B cell (primary cell): ENCODE measurements around the gene SLC43A3. TPM values are rescaled to one million over a fixed set of nuclear protein-coding genes. Genes with fewer than 3 reads are reported as not detected.
A peak's percentile ranks its signal among the peaks of the same experiment; 100 is the strongest.

Source experiments
- ATAC-seq: fragments of 200-7000 bp; cut with Tn5 transposase; one replicate; pipeline ENCODE4 v1.10.0; 2021; ENCODE audit warnings: low read depth, mild to moderate bottlenecking, moderate number of reproducible peaks, moderate library complexity
- CTCF ChIA-PET: fragments of 350-600 bp; sonication (Branson Sonifier 250); formaldehyde crosslinking; loops from one replicate; lab custom pipeline; 2021; ENCODE audit warnings: antibody characterized with exemption, inconsistent platforms; lab: Charles Lee
- POLR2A ChIA-PET: fragments of 350-600 bp; sonication (Branson Sonifier 250); formaldehyde crosslinking; loops from one replicate; lab custom pipeline; 2021; ENCODE audit warnings: antibody characterized with exemption; lab: Charles Lee
- DNase-seq: peaks from one replicate; pipeline ENCODE4 v3.0.0; 2013
- H2AFZ ChIP-seq: 2 replicates; pipeline ENCODE4 v1.6.1; 2012; ENCODE audit warnings: mild to moderate bottlenecking, low read depth, low read length; ENCODE audit not compliant: insufficient read depth, poor library complexity, severe bottlenecking
- H3K27ac ChIP-seq, 2 donors: 1 replicate in 1 of 2; 2 replicates in 1 of 2; pipeline ENCODE4 v1.5.1; 2012 to 2013; ENCODE audit warnings: low read length in 2 of 2, mild to moderate bottlenecking in 2 of 2, moderate library complexity in 1 of 2
- H3K27me3 ChIP-seq, 4 experiments: fragments of 200-600 bp in 1 of 4; sonication (generic) in 1 of 4; replicated peaks in 1 of 4; 1 replicate in 2 of 4; 2 replicates in 2 of 4; pipeline versions ENCODE4 v1.6.1 to v1.7.0; 2013 to 2016; ENCODE audit warnings: low read length in 3 of 4, mild to moderate bottlenecking in 2 of 4, mixed read lengths in 1 of 4, moderate library complexity in 1 of 4; ENCODE audit not compliant: insufficient read depth in 4 of 4, control insufficient read depth in 3 of 4; ENCODE audit errors: control extremely low read depth in 1 of 4
- H3K36me3 ChIP-seq, 2 experiments: replicated peaks in 1 of 2; 1 replicate in 1 of 2; 2 replicates in 1 of 2; pipeline versions ENCODE4 v1.6.1 to v1.7.1; 2013; ENCODE audit warnings: low read length in 1 of 2; ENCODE audit not compliant: insufficient read depth in 2 of 2, control insufficient read depth in 1 of 2; ENCODE audit errors: control extremely low read depth in 1 of 2, extremely low read depth in 1 of 2
- H3K4me1 ChIP-seq, 2 donors: fragments of 200-600 bp in 1 of 2; sonication (generic) in 1 of 2; 1 replicate in 1 of 2; 2 replicates in 1 of 2; pipeline versions ENCODE4 v1.5.1 to v1.6.1; 2013 to 2017; ENCODE audit warnings: low read length in 2 of 2; ENCODE audit not compliant: control insufficient read depth in 2 of 2, insufficient read depth in 2 of 2
- H3K4me2 ChIP-seq: replicated peaks from 2 replicates; pipeline ENCODE3; 2012; ENCODE audit warnings: mild to moderate bottlenecking, low read depth, low read length; ENCODE audit not compliant: poor library complexity, severe bottlenecking
- H3K4me3 ChIP-seq, 5 experiments: fragments of 200-600 bp in 1 of 5; sonication (generic) in 1 of 5; 1 replicate in 3 of 5; 2 replicates in 2 of 5; pipeline versions ENCODE4 v1.5.1 to v1.7.0; 2011 to 2016; ENCODE audit warnings: low read length in 4 of 5, mild to moderate bottlenecking in 4 of 5, low read depth in 2 of 5, control low read depth in 1 of 5, moderate library complexity in 1 of 5; ENCODE audit not compliant: insufficient read depth in 1 of 5; ENCODE audit errors: control extremely low read depth in 1 of 5, extremely low read depth in 1 of 5
- H3K79me2 ChIP-seq: fragments of 200-600 bp; sonication (generic); one replicate; pipeline ENCODE4 v1.6.0; 2016; ENCODE audit warnings: low read length; ENCODE audit not compliant: control insufficient read depth, insufficient read depth
- H3K9ac ChIP-seq: fragments of 200-600 bp; sonication (generic); 2 replicates; pipeline ENCODE4 v1.6.1; 2017; ENCODE audit warnings: mild to moderate bottlenecking, low read length, moderate library complexity
- H3K9me3 ChIP-seq, 3 donors: one replicate each; pipeline versions ENCODE4 v1.6.1 to v1.7.1; 2013; ENCODE audit warnings: low read length in 2 of 3; ENCODE audit not compliant: control insufficient read depth in 2 of 3, insufficient read depth in 1 of 3; ENCODE audit errors: control extremely low read depth in 1 of 3
- H4K20me1 ChIP-seq: 2 replicates; pipeline ENCODE4 v1.6.0; 2012; ENCODE audit warnings: mild to moderate bottlenecking, low read length; ENCODE audit not compliant: insufficient read depth, control insufficient read depth, poor library complexity, severe bottlenecking
- H3K27ac Mint-ChIP-seq: one replicate; pipeline ENCODE4 v1.8.0; 2021; ENCODE audit warnings: mixed read lengths
- H3K27me3 Mint-ChIP-seq: one replicate; pipeline ENCODE4 v1.8.0; 2021; ENCODE audit warnings: mixed read lengths
- H3K4me1 Mint-ChIP-seq: one replicate; pipeline ENCODE4 v1.8.0; 2021; ENCODE audit warnings: mixed read lengths
- H3K4me3 Mint-ChIP-seq: one replicate; pipeline ENCODE4 v1.8.0; 2021; ENCODE audit warnings: mixed read lengths
- H3K9me3 Mint-ChIP-seq: one replicate; pipeline ENCODE4 v1.8.0; 2022; ENCODE audit warnings: mixed read lengths; ENCODE audit not compliant: insufficient read depth
- EZH2 ChIP-seq: IDR thresholded peaks from 2 replicates; pipeline ENCODE4 v1.6.1; 2012; ENCODE audit warnings: borderline replicate concordance, low read depth, mild to moderate bottlenecking, moderate library complexity, low read length; ENCODE audit not compliant: insufficient read depth, poor library complexity, severe bottlenecking
- WGBS: methylation state at CpG from one replicate; pipeline ENCODE4 v1.1.5; 2013; ENCODE audit warnings: missing lambda C conversion rate; ENCODE audit not compliant: insufficient coverage; 5-methylcytosine and 5-hydroxymethylcytosine counted together
- intact Hi-C: fragments of 100-400 bp; cut with micrococcal nuclease; formaldehyde crosslinking; loops from one replicate; pipeline ENCODE4 v1.10.0; 2022
- polyA plus RNA-seq: library from polyadenylated mRNA; depleted of rRNA; stranded (reverse); fragments of >200 nt; gene quantifications from 2 replicates; pipeline ENCODE4 v1.2.3, GENCODE V29; 2012
- total RNA-seq, 2 donors: library from RNA; stranded (reverse); fragments of 120-200 nt in 1 of 2; gene quantifications; 1 replicate in 1 of 2; 2 replicates in 1 of 2; pipeline versions ENCODE4 v1.2.3 to v1.2.4, GENCODE V29; 2013 to 2022
- TF ChIP-seq, protein P1 (sequence below): fragments of 200-600 bp; IDR thresholded peaks from one replicate; pipeline ENCODE4 v1.8.0; 2022; ENCODE audit warnings: antibody characterized with exemption, mild to moderate bottlenecking

SLC43A3 gene
- total and polyA plus RNA-seq, 2 donors (not counting 1 experiment from before 2014, with no cell fraction given) = 7.6 to 20.9 TPM

DNA sequence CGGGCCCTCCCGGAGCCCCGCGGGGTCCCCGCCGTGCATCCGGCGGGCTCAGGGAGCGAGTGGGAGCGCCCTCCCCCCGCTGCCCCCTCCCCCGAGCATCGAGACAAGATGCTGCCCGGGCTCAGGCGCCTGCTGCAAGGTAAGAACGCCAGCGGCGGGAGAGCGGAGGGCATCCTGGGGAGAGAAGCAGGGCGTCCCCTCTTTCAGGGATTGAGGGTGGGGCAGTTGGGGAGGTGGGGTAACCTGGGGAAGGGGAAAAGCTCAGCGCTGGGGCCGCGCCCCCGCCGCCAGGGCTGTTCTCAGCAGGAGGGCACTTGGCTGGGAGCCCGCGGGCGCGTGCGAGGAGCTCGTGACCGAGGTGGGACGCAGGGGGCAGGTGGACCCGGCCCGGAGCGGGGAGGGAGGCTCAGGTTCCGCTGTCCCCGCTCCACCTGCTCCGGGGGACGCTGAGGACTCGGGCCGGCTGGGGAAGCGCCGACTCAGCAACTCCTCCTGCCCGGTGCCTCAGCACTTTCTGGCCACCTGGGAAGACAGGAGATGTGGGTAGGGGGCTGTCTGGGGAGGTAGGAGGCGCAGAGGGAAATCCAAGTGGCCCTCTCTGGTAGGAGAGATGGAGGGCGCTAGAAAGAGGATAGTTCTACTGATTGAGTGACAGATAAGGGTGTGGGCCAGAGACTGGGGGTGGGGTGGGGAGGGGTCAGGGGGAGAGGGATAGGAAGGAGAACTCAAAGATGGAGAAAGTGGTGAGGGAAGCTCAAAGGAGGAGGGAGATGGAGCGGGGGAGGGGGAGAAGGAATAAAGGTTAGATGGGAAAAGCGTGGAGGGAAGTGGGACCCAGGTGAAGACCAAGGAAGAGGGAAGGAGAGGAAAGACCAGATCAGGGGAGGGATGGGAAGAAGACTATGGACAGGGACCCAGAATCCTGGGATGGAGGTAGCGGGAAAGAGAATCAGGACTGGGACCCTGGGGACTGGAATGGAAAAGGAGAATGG is 34.1 kb upstream of the SLC43A3 start:
- Histone ChIP-seq H3K4me2 (peak overlapping the region; percentile 95), H3K9ac (peak overlapping the region; percentile 43), H3K27me3 (peaks cover 0 to 46% (median 28%) of the 10 kb centered on the region in 4 experiments), H3K9me3 (peaks cover 0 to 16% (median 0%) of the 10 kb centered on the region in 3 donors), H3K79me2 (no peaks in the 10 kb centered on the region), H2AFZ (peak overlapping the region; percentile 56), H4K20me1 (peaks cover 12% of the 10 kb centered on the region), H3K4me1 (peaks cover 37 to 41% of the 10 kb centered on the region in 2 donors), H3K4me3 (peak overlapping the region in 3 of 5 experiments; percentile 42 to 63 (median 51)), H3K27ac (no peak overlapping the region), H3K36me3 (no peaks in the 10 kb centered on the region)
- 7% methylated on average over 49 of the region's 50 CpGs for WGBS
- H3K4me1 Mint-ChIP-seq = peaks cover 29% of the 10 kb centered on the region
- intact Hi-C loops = no loop called here
- TF ChIP-seq, protein P1, sequence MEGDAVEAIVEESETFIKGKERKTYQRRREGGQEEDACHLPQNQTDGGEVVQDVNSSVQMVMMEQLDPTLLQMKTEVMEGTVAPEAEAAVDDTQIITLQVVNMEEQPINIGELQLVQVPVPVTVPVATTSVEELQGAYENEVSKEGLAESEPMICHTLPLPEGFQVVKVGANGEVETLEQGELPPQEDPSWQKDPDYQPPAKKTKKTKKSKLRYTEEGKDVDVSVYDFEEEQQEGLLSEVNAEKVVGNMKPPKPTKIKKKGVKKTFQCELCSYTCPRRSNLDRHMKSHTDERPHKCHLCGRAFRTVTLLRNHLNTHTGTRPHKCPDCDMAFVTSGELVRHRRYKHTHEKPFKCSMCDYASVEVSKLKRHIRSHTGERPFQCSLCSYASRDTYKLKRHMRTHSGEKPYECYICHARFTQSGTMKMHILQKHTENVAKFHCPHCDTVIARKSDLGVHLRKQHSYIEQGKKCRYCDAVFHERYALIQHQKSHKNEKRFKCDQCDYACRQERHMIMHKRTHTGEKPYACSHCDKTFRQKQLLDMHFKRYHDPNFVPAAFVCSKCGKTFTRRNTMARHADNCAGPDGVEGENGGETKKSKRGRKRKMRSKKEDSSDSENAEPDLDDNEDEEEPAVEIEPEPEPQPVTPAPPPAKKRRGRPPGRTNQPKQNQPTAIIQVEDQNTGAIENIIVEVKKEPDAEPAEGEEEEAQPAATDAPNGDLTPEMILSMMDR = no peak
- TF ChIP-seq EZH2 = peak; percentile 65
- CTCF ChIA-PET = interaction anchor here (1.2 to 9.6 kb wide), 7 partner anchors 13 to 180 kb away, joined by 3 to 348 read pairs (median 12); partner anchors contain the start of gene TIMM10
- ATAC-seq (no peak), DNase-seq (no peak)
- H3K4me3 Mint-ChIP-seq = peak overlapping the region; percentile 46
- H3K9me3 Mint-ChIP-seq = no peaks in the 10 kb centered on the region
- no peak overlapping the region for H3K27ac Mint-ChIP-seq
- H3K27me3 Mint-ChIP-seq = peaks cover 36% of the 10 kb centered on the region
- POLR2A ChIA-PET = no interaction called here
